Loucy (cell line): ENCODE data around the gene DCTN5.

Experiments
- EZH2phosphoT487 ChIP-seq: fragments of 200-600 bp; IDR thresholded peaks from 2 replicates; pipeline ENCODE4 v1.6.1; 2018; ENCODE audit warnings: antibody characterized with exemption, mild to moderate bottlenecking, moderate library complexity, borderline replicate concordance
- TF ChIP-seq, protein P1 (sequence below): fragments of 200-600 bp; sonication (generic); conservative IDR thresholded peaks from 2 replicates; pipeline ENCODE4 v1.5.1; 2014; ENCODE audit warnings: mild to moderate bottlenecking, antibody characterized with exemption, low read length

- TF ChIP-seq, protein P1, sequence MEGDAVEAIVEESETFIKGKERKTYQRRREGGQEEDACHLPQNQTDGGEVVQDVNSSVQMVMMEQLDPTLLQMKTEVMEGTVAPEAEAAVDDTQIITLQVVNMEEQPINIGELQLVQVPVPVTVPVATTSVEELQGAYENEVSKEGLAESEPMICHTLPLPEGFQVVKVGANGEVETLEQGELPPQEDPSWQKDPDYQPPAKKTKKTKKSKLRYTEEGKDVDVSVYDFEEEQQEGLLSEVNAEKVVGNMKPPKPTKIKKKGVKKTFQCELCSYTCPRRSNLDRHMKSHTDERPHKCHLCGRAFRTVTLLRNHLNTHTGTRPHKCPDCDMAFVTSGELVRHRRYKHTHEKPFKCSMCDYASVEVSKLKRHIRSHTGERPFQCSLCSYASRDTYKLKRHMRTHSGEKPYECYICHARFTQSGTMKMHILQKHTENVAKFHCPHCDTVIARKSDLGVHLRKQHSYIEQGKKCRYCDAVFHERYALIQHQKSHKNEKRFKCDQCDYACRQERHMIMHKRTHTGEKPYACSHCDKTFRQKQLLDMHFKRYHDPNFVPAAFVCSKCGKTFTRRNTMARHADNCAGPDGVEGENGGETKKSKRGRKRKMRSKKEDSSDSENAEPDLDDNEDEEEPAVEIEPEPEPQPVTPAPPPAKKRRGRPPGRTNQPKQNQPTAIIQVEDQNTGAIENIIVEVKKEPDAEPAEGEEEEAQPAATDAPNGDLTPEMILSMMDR, result no peak
- TF ChIP-seq EZH2phosphoT487, result no peak
These were observed 69.2 kb downstream of the DCTN5 start for GRCh38 chr16:23710504-23710903.
